Measurements from ENCODE around the gene EFHC1.

DNA sequence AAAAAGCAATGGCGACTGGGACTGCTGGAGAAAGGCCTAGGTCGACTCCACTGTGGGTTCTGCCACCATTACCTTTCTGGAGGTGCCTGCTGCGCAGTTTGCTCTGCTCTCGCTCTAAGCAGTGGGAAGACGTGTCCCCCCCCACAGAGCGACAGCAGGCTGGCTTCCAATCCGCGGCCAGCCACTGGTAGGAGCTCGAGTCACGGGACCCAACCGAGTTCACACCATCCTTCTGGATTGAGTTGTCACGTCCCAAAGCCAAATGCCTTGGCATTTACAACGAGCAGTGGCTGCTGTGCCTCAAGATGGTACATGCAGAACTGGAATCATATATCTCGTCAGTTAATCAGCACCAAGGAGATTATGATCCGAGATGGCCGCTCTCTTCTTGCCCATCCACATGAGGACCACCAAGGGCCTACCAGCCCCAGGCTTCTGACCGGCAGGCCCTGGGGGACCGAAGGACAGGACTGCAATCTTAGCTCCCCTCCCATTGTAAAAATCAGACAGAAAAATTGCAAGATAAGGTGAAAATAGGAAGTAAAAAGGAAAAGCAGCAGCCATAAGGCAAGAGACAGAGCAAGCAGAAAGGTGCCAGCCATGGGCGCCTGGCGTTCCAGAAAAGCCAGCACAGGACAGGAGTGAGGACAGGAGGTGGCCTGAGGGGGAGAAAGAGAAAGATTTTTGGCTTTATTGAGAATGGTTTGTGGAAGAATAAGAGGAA is 82.3 kb downstream of the EFHC1 start:
- TF ChIP-seq, protein P1, sequence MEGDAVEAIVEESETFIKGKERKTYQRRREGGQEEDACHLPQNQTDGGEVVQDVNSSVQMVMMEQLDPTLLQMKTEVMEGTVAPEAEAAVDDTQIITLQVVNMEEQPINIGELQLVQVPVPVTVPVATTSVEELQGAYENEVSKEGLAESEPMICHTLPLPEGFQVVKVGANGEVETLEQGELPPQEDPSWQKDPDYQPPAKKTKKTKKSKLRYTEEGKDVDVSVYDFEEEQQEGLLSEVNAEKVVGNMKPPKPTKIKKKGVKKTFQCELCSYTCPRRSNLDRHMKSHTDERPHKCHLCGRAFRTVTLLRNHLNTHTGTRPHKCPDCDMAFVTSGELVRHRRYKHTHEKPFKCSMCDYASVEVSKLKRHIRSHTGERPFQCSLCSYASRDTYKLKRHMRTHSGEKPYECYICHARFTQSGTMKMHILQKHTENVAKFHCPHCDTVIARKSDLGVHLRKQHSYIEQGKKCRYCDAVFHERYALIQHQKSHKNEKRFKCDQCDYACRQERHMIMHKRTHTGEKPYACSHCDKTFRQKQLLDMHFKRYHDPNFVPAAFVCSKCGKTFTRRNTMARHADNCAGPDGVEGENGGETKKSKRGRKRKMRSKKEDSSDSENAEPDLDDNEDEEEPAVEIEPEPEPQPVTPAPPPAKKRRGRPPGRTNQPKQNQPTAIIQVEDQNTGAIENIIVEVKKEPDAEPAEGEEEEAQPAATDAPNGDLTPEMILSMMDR (IDR thresholded peaks at IDR 0.05): no peak
- TF ChIP-seq NR2C2 (CRISPR knock-in tag; IDR thresholded peaks at IDR 0.05) (no peak), JAZF1 (CRISPR knock-in tag; IDR thresholded peaks at IDR 0.05) (no peak), RORB (CRISPR knock-in tag; IDR thresholded peaks at IDR 0.05) (no peak)
- TF ChIP-seq, protein P2, sequence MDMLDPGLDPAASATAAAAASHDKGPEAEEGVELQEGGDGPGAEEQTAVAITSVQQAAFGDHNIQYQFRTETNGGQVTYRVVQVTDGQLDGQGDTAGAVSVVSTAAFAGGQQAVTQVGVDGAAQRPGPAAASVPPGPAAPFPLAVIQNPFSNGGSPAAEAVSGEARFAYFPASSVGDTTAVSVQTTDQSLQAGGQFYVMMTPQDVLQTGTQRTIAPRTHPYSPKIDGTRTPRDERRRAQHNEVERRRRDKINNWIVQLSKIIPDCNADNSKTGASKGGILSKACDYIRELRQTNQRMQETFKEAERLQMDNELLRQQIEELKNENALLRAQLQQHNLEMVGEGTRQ (CRISPR knock-in tag; IDR thresholded peaks at IDR 0.05): no peak
- TF ChIP-seq, protein P3, sequence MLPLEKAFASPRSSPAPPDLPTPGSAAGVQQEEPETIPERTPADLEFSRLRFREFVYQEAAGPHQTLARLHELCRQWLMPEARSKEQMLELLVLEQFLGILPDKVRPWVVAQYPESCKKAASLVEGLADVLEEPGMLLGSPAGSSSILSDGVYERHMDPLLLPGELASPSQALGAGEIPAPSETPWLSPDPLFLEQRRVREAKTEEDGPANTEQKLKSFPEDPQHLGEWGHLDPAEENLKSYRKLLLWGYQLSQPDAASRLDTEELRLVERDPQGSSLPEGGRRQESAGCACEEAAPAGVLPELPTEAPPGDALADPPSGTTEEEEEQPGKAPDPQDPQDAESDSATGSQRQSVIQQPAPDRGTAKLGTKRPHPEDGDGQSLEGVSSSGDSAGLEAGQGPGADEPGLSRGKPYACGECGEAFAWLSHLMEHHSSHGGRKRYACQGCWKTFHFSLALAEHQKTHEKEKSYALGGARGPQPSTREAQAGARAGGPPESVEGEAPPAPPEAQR (CRISPR knock-in tag; IDR thresholded peaks at IDR 0.05): no peak
- TF ChIP-seq, protein P4, sequence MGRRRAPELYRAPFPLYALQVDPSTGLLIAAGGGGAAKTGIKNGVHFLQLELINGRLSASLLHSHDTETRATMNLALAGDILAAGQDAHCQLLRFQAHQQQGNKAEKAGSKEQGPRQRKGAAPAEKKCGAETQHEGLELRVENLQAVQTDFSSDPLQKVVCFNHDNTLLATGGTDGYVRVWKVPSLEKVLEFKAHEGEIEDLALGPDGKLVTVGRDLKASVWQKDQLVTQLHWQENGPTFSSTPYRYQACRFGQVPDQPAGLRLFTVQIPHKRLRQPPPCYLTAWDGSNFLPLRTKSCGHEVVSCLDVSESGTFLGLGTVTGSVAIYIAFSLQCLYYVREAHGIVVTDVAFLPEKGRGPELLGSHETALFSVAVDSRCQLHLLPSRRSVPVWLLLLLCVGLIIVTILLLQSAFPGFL (CRISPR knock-in tag; IDR thresholded peaks at IDR 0.05; ENCODE audit: borderline replicate concordance): no peak

All from WTC11 (cell line).